GM18858 (cell line): ENCODE data around the gene HS6ST3.

ENCODE experiments used
- ATAC-seq: cut with Tn5 transposase; IDR thresholded peaks from one replicate; pipeline ENCODE4 v1.9.1; 2021; ENCODE audit not compliant: unreplicated experiment

HS6ST3 gene

GRCh38 chr13:96198038-96198437 lies 108.1 kb downstream of the HS6ST3 start:
- no peak for ATAC-seq

DNA sequence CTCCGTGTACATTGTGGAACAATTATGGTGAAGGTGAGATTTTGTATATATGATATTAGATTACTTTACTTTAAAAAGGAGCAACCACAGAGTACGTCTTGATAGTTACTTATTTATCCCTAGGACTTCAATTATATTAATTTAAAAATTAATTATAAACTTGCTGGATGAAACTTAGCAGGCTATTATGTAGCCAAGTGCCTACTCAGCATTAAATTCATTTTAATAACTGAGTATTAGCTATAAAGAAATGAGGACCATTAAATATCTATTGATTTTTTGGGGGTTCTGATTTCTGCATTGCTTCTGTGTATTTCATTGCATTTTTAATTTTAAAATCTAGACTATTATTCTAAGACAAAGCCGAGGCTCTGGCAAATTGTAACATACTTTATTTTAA lies 109.4 kb downstream of the HS6ST3 start:
- no peak for ATAC-seq

GRCh38 chr13:96200810-96201209 lies 110.9 kb downstream of the HS6ST3 start:
- no peak for ATAC-seq

- ATAC-seq = no peak
These were observed 112.4 kb downstream of the HS6ST3 start for GRCh38 chr13:96202315-96202714.

- no peak for ATAC-seq
These were observed 113.6 kb downstream of the HS6ST3 start for GRCh38 chr13:96203471-96203870.

DNA sequence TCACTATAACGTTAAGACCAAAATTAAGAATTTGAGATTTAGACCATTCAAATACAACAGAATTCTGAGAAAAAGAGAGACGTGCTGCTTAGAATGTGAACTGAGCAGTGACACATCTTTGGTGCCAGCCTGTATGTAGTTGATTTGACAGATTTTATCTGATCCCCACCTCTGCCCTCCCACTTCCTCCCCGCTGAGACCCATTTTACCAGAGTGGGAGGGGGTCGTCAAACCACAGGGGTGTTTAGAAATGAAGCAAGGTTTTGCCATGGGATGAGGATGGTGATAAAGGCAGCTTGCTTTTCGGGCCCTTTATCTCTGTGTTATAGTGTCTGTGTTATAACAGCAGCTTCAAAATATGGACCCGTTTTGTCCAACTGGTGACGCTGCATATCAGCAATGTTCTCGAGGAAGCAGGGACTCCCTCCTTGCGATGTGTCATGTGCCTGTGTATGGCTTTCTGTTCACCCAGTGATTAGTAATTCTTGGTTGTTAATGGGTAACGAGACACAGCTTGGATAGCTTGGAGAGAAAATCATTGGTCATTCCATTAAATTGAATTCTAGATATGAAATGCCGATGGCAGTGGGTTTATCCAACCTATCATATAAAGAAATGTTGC lies 125.0 kb downstream of the HS6ST3 start:
- ATAC-seq = no peak

- ATAC-seq = no peak
These were observed 126.6 kb downstream of the HS6ST3 start for GRCh38 chr13:96216543-96216942.

GRCh38 chr13:96218475-96218874 lies 128.6 kb downstream of the HS6ST3 start:
- no peak for ATAC-seq

GRCh38 chr13:96221471-96221870 lies 131.6 kb downstream of the HS6ST3 start:
- ATAC-seq = no peak

GRCh38 chr13:96223231-96223630 lies 133.3 kb downstream of the HS6ST3 start:
- ATAC-seq = no peak

DNA sequence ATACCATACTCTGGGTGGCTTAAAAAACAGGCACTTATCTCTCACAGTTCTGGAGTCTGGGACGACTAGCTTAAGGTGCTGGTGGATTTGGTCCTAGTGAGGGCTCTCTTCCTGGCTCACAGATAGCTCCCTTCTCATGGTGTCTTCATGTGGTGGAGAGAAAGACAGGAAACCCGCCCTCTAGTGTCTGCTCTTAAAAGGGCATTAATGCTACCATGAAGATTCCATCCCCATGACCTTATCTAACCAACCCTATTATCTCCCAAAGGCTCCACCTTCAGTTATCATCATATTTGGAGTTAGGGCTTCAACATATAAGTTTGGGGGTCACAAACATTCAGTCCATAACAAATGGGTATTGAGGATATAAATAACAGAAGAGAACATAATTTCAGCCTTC lies 139.4 kb downstream of the HS6ST3 start:
- ATAC-seq = peak; percentile 89

- ATAC-seq = no peak
These were observed 148.3 kb downstream of the HS6ST3 start for GRCh38 chr13:96238241-96238640.

DNA sequence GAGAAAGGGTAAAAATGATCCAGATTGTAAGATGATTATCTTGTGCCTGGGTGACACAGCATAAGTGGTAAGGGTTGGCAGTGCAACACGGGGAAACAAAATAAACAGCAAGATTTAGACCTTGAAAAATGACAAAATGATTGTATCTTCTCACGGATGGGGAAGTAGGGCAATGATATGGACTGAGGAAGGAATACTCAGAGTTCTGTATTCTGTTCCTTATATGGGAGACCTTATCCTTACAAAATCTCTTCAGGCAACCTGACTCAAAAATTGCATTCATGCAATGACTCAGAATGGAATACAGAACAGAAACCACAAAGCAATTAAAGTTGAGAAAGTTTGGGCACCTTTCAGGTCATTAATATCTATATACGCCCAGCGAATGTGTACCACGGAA lies 149.0 kb downstream of the HS6ST3 start:
- no peak for ATAC-seq

DNA sequence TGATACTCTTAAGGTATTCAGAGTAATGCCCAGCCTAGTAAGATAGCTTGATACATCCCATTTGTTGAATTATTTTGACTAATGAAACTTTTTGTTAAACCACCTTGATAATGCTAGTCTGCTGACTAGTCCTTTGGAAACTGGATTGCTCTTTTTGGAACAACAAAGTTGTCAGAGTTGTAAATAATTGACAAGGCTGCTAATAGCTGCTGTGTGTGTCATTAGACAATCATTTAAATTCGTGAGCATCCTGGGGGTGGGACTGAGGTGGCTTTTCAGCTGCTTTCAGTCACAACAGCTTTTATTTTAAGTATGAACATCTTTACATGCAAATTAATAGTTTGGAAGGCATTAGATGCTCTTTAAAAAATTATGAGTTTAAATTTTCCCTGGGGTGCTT lies 153.5 kb downstream of the HS6ST3 start:
- ATAC-seq = no peak

- no peak for ATAC-seq
These were observed 158.2 kb downstream of the HS6ST3 start for GRCh38 chr13:96248103-96248502.

DNA sequence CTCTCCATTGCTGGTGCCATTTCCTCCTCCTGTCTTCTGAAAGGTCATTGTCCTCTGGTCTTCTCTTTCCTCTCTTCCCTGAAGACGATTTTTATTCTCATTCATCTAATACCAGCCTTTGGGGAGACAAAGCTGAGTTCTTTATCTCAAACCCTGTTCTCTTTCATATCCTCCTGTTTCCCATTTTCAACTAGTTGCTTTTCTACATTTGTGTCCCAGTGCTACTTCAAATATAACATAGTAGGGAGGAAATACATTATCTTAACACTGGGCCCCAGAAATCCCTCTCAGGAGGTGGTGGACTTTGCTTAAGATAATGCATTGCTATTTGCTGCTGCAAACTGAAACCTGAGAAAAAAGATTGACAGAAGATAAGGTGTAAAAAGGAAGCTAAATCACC lies 159.1 kb downstream of the HS6ST3 start:
- no peak for ATAC-seq

GRCh38 chr13:96252903-96253302 lies 163.0 kb downstream of the HS6ST3 start:
- ATAC-seq = no peak

DNA sequence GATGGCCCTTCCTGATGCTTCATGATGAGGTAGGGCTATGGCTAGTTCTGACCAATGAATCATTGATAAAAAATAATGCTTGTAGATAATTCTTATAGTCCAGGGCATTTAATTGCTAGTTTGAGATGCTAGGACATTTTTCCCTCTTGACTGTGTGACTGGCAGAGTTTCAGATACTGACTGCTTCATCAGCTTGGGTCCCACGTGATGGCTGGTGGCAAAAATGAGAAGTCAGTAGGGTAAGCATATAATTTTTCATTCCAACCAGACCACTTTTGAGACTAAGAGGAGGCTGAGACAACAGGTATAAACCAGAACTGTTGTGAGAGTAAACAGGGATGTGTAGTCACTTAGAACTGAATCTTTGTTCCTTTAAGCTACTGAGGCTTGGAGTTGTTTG lies 183.3 kb downstream of the HS6ST3 start:
- no peak for ATAC-seq

- no peak for ATAC-seq
These were observed 184.1 kb downstream of the HS6ST3 start for GRCh38 chr13:96274046-96274445.

DNA sequence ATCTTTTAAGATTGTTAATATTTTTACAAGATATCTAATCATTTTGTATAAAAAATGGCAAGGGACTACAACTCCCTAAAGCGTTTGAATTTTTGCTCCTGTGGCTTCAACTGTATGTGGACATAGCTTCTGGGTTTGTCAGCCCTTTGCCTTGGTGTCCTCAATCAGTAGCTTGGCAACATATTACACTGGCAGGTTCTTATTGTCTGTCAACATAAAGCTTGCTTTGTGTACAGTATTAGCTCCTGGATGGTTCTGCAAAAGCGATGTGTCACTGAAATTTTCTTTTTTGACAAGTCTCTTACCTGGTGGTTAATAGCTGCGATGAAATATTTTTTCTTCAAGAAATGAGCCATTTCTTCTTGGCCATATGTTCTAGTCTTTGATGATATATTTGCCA lies 190.0 kb downstream of the HS6ST3 start:
- ATAC-seq = no peak

GRCh38 chr13:96284971-96285370 lies 195.1 kb downstream of the HS6ST3 start:
- ATAC-seq = no peak

DNA sequence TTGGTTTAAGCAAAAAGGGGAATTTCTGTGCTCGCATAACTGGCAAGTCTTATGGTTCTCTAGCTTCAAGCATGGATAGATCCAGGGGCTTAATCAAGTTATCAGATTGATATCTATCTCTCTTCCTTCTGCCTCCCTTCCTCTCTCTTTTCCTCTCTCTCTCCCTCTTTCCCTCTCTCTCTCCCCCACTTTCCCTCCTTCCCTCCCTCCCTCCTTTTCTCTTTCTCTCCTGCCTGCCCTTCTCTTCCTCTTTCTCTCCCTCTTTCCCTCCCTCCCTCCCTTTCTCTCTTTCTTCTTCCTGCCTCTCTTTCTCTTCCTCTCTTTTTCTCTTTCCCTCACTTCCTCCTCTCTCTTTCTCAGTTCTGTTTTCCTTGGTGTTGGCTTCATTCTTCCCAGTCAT lies 195.8 kb downstream of the HS6ST3 start:
- no peak for ATAC-seq
